ENCODE data around the gene PCGF2.
A peak's percentile ranks its signal among the peaks of the same experiment; 100 is the strongest.

Gene PCGF2

GRCh38 chr17:38706505-38707216 lies 41.5 kb downstream of the PCGF2 start:
- H3K4me1 ChIP-seq (ENCODE audit: control insufficient read depth, insufficient read depth, low read length), result peaks cover 24% of the 10 kb centered on the region
- no peaks in the 10 kb centered on the region for H3K36me3 ChIP-seq (ENCODE audit: control insufficient read depth, insufficient read depth, low read length)
- H3K9me3 ChIP-seq (ENCODE audit: control insufficient read depth, insufficient read depth, low read length), result no peaks in the 10 kb centered on the region
- H3K9ac ChIP-seq (ENCODE audit: low read depth, low read length), result no peak overlapping the region
- peaks cover 61% of the 10 kb centered on the region for H3K27me3 ChIP-seq (ENCODE audit: control insufficient read depth, insufficient read depth, low read length)
- H3K27ac ChIP-seq (ENCODE audit: low read depth, low read length), result peak overlapping the region; percentile 65
- peak overlapping the region; percentile 57 for H3K4me3 ChIP-seq (ENCODE audit: low read depth, low read length)

DNA sequence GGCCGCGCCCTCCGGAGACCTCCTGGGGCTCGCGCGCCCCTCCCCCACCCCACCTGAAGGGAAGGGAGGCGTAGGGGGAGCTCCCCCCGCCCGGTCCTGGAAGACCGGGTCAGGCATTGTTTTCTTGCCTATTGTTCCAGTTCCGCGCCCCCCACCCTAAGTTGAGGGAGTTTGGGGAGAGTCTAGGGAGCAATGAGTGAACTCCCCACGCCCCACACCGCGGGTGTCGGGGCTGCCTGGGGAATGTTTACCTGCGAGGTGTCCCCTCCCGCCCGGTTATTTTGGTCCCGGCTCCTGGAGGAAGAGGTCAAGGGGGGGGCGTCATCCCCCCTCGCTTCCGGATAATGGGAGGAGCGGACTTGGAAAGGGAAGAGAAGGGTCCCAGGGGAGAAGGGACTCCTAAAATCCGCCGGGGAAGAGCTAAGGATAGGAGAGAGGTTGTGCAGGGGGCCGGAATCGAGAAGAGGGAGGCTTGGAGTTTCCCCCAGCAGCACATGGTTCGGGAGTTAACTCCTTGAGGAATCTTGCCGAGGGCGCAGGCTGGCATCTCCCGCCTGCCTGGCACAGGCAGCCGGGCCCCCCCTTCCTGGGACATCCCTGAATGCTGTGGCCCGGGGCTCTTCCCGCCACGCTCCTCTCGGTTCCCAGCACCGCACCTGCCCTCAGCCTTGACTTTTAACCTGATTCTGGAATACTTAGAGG lies 42.2 kb downstream of the PCGF2 start:
- H3K4me1 ChIP-seq (ENCODE audit: control insufficient read depth, insufficient read depth, low read length), result peaks cover 30% of the 10 kb centered on the region
- peak overlapping the region; percentile 57 for H3K4me3 ChIP-seq (ENCODE audit: low read depth, low read length)
- H3K36me3 ChIP-seq (ENCODE audit: control insufficient read depth, insufficient read depth, low read length), result no peaks in the 10 kb centered on the region
- H3K27ac ChIP-seq (ENCODE audit: low read depth, low read length), result peak overlapping the region; percentile 65
- H3K9ac ChIP-seq (ENCODE audit: low read depth, low read length), result no peak overlapping the region
- H3K9me3 ChIP-seq (ENCODE audit: control insufficient read depth, insufficient read depth, low read length), result no peaks in the 10 kb centered on the region
- peaks cover 68% of the 10 kb centered on the region for H3K27me3 ChIP-seq (ENCODE audit: control insufficient read depth, insufficient read depth, low read length)

DNA sequence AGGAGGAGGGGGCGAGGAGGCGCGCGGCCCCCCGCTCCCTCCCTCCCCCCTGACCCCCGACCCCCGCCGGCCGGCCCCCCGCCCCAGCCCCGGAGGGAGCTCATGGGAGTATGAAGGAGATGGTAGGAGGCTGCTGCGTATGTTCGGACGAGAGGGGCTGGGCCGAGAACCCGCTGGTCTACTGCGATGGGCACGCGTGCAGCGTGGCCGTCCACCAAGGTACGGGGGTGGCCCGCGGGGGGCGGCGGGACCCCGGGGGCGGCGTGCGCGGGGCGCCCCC lies 42.7 kb downstream of the PCGF2 start:
- H3K9ac ChIP-seq (ENCODE audit: low read depth, low read length), result no peak overlapping the region
- peak overlapping the region; percentile 65 for H3K27ac ChIP-seq (ENCODE audit: low read depth, low read length)
- peaks cover 73% of the 10 kb centered on the region for H3K27me3 ChIP-seq (ENCODE audit: control insufficient read depth, insufficient read depth, low read length)
- H3K4me1 ChIP-seq (ENCODE audit: control insufficient read depth, insufficient read depth, low read length), result peaks cover 30% of the 10 kb centered on the region
- H3K9me3 ChIP-seq (ENCODE audit: control insufficient read depth, insufficient read depth, low read length), result no peaks in the 10 kb centered on the region
- peak overlapping the region; percentile 57; the same call in 1 of the 2 replicates for H3K4me3 ChIP-seq (ENCODE audit: low read depth, low read length)
- H3K36me3 ChIP-seq (ENCODE audit: control insufficient read depth, insufficient read depth, low read length), result no peaks in the 10 kb centered on the region

DNA sequence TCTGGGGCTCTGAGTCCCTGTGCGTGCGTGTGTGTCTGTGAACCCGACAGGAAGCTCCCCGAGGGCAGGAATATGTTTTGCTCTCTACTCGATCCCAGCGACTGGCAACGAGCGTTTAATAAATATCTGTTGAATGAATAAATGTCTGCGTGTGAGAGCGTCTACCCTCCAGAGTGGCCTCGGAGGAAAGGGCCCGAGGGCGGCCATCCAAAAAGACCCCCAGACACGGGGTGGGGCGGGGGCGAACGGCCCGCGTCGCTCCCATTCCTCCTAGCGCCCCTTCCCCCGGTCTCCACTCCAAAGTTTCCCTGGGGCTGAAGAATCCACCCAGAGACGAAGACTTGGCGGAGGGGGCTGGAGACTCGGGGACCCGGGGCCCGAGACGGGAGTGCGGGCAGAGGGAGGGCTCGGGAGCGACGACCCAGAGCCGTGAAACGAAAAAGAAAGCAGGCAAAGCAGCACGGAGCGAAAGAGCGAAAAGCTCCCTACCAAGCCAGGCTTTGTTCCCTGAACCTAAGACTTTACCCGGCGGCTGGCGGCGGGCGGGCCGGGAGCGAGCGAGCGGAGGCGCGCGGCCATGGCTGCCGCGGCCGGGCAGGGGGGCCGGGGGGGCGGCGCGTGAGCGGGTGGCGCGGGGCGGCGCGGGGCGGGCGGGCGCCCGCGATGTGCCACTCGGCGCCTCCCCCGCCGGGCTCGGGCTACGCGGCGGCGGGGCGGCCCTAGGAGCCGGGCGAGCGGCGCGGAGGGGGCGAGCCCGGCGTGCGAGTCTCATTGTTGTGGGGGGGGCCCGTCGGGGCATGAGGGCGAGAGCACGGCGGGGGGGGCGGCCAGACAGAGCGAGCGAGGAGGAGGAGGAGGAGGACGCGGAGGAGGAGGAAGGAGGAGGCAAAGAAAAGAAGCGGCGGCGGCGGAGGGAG lies 43.3 kb downstream of the PCGF2 start, which contains the start of gene MLLT6:
MLLT6 (plus strand) TSS at position 668 of the 917 bp plus-strand sequence. CDS start 360 bp downstream, outside the sequence.
- peaks cover 30% of the 10 kb centered on the region for H3K4me1 ChIP-seq (ENCODE audit: control insufficient read depth, insufficient read depth, low read length)
- H3K27ac ChIP-seq (ENCODE audit: low read depth, low read length), result peak within 1 kb of the TSS; percentile 84
- peaks cover 79% of the 10 kb centered on the region for H3K27me3 ChIP-seq (ENCODE audit: control insufficient read depth, insufficient read depth, low read length)

GRCh38 chr17:38703742-38704605 lies 44.2 kb downstream of the PCGF2 start:
- Histone ChIP-seq H3K9me3 (ENCODE audit: control insufficient read depth, insufficient read depth, low read length) (no peaks in the 10 kb centered on the region), H3K27ac (ENCODE audit: low read depth, low read length) (peak overlapping the region; percentile 84), H3K36me3 (ENCODE audit: control insufficient read depth, insufficient read depth, low read length) (no peaks in the 10 kb centered on the region), H3K4me1 (ENCODE audit: control insufficient read depth, insufficient read depth, low read length) (peaks cover 30% of the 10 kb centered on the region), H3K9ac (ENCODE audit: low read depth, low read length) (no peak overlapping the region), H3K27me3 (ENCODE audit: control insufficient read depth, insufficient read depth, low read length) (peaks cover 86% of the 10 kb centered on the region), H3K4me3 (ENCODE audit: low read depth, low read length) (peak overlapping the region; percentile 67)

More for the DNA sequence above, 43.3 kb downstream of the PCGF2 start, which contains the start of gene MLLT6:
- no peaks in the 10 kb centered on the region for H3K9me3 ChIP-seq (ENCODE audit: control insufficient read depth, insufficient read depth, low read length)
- no peak within 1 kb of the TSS for H3K9ac ChIP-seq (ENCODE audit: low read depth, low read length)
- H3K36me3 ChIP-seq (ENCODE audit: control insufficient read depth, insufficient read depth, low read length), result no peaks in the 10 kb centered on the region
- peak within 1 kb of the TSS; percentile 67 for H3K4me3 ChIP-seq (ENCODE audit: low read depth, low read length)

DNA sequence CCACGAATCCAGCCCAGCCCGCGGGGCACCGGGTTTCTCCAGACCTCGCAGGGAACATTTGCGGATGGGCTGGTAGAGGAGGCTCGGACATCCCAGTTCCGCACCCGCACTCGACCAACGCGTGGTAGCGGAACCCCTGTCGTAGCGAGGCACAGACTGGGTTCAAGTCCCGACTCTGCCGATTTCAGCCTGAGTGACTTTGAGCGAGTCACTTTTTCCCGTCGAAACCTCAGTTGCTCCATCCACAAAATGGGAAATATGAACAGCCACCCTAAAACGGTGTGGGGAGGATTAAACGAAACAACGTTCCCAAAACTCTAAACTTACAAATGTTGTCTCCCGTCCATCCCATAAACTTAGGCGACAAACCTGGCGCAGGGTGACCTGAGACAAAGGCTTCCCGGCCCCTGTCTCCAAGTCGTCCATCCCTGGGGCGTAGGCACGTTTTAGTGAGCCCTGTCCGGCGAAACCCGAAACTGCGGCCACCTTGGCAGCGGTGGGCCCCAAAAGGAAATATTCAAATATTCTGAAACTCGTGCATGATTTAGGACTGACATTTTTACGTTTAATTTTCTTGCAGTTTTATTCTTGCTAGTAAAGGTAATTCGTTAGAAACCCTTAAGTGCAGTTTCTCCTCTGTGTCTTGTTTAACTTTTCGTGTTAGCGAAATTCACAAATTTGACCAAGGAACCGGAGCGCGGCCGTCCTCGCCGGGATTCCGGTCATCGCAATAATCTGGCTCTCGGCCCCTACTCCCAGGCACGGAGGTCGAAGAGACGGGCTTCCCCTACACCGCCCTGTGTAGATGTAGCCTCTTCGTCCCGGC lies 45.0 kb downstream of the PCGF2 start:
- peaks cover 87% of the 10 kb centered on the region for H3K27me3 ChIP-seq (ENCODE audit: control insufficient read depth, insufficient read depth, low read length)

DNA sequence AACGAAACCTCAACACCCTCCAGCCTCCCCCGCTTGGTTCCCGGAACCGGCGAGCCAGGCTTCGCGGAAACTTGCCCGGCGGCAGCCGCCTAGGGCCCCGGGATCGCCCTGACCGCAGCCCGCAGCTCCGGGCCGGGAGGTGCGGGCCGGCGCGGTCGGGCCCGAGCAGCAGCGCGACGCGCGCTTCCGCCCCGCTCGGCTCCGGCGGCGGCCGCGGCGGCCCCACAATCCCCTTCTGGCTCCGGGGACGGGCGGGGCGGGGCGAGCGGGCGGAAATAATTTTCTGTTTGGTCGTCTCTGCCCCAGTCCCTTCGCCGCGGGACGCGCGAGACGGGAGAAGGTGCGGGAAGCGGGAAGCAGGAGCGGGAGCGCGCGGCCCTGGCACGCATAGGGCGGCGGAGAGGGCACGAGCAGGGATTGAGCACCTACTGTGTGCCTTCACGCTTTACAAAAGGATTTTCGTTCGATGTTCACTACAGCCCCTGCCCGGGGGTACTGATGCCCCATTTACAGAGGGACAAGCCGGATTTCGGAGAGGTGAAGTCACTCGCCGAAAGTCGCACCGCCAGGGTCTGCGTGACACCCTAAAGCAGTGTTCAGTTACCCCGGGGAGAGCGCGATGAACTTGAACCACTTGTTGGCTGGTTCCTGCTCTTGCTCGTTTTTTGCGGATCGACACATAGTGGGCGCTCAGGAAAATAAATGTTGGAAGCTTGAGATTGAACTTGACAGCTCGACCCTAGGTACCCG lies 45.8 kb downstream of the PCGF2 start:
- peaks cover 87% of the 10 kb centered on the region for H3K27me3 ChIP-seq (ENCODE audit: control insufficient read depth, insufficient read depth, low read length)
- 0 out of 2 replicates have a peak overlapping the region, but pooled peaks have one; percentile 24 for H3K9ac ChIP-seq (ENCODE audit: low read depth, low read length)
- peak overlapping the region; percentile 67 for H3K4me3 ChIP-seq (ENCODE audit: low read depth, low read length)
- no peaks in the 10 kb centered on the region for H3K36me3 ChIP-seq (ENCODE audit: control insufficient read depth, insufficient read depth, low read length)
- no peaks in the 10 kb centered on the region for H3K9me3 ChIP-seq (ENCODE audit: control insufficient read depth, insufficient read depth, low read length)
- H3K27ac ChIP-seq (ENCODE audit: low read depth, low read length), result peak overlapping the region; percentile 55
- peaks cover 30% of the 10 kb centered on the region for H3K4me1 ChIP-seq (ENCODE audit: control insufficient read depth, insufficient read depth, low read length)

More for the DNA sequence above, 45.0 kb downstream of the PCGF2 start:
- Histone ChIP-seq H3K27ac (ENCODE audit: low read depth, low read length) (peak overlapping the region; percentile 61), H3K9ac (ENCODE audit: low read depth, low read length) (no peak overlapping the region), H3K9me3 (ENCODE audit: control insufficient read depth, insufficient read depth, low read length) (no peaks in the 10 kb centered on the region), H3K4me1 (ENCODE audit: control insufficient read depth, insufficient read depth, low read length) (peaks cover 30% of the 10 kb centered on the region), H3K36me3 (ENCODE audit: control insufficient read depth, insufficient read depth, low read length) (no peaks in the 10 kb centered on the region), H3K4me3 (ENCODE audit: low read depth, low read length) (peak overlapping the region; percentile 67)

- Histone ChIP-seq H3K4me1 (ENCODE audit: control insufficient read depth, insufficient read depth, low read length) (peaks cover 27% of the 10 kb centered on the region), H3K27me3 (ENCODE audit: control insufficient read depth, insufficient read depth, low read length) (peaks cover 87% of the 10 kb centered on the region), H3K9ac (ENCODE audit: low read depth, low read length) (no peak overlapping the region), H3K9me3 (ENCODE audit: control insufficient read depth, insufficient read depth, low read length) (no peaks in the 10 kb centered on the region), H3K4me3 (ENCODE audit: low read depth, low read length) (peak overlapping the region; percentile 67), H3K36me3 (ENCODE audit: control insufficient read depth, insufficient read depth, low read length) (no peaks in the 10 kb centered on the region), H3K27ac (ENCODE audit: low read depth, low read length) (no peak overlapping the region)
These were observed 46.5 kb downstream of the PCGF2 start for GRCh38 chr17:38701504-38702165.

DNA sequence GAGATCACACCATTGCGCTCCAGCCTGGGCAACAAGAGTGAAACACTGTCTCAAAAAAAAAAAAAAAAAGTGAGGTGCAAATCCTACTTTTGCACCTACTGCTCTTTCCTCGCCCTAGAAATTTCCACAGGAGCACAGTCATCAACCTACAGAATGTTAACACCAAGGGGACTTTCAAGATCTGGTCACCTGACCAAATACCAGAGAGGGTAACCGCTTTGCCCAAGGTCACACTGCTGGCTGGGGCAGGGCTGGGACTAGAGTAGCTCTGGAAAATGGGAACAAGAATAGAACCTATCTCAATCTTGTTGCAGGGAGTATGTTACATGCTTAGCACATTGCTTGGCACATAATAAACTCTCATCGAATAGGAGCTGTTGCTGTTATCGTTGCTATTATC lies 49.4 kb downstream of the PCGF2 start:
- Histone ChIP-seq H3K27ac (ENCODE audit: low read depth, low read length) (no peak overlapping the region), H3K36me3 (ENCODE audit: control insufficient read depth, insufficient read depth, low read length) (no peaks in the 10 kb centered on the region), H3K9me3 (ENCODE audit: control insufficient read depth, insufficient read depth, low read length) (no peaks in the 10 kb centered on the region), H3K4me1 (ENCODE audit: control insufficient read depth, insufficient read depth, low read length) (peaks cover 18% of the 10 kb centered on the region), H3K9ac (ENCODE audit: low read depth, low read length) (no peak overlapping the region), H3K4me3 (ENCODE audit: low read depth, low read length) (no peak overlapping the region), H3K27me3 (ENCODE audit: control insufficient read depth, insufficient read depth, low read length) (peaks cover 69% of the 10 kb centered on the region)

Measured in HUES48 (cell line).